HepG2 (cell line): ENCODE data around the gene RUVBL2. TPM values are rescaled to one million over a fixed set of nuclear protein-coding genes. Genes with fewer than 3 reads are reported as not detected.

Source experiments
- AGO2 ChIP-seq: fragments of 200-400 bp; formaldehyde crosslinking; optimal IDR thresholded peaks from 2 replicates; pipeline ENCODE3; 2017; ENCODE audit warnings: mild to moderate bottlenecking, low read depth, low read length, moderate library complexity
- AHDC1 ChIP-seq: sonication (generic); formaldehyde crosslinking; IDR thresholded peaks from 2 replicates; pipeline ENCODE4 v1.5.1; 2020; ENCODE audit warnings: mild to moderate bottlenecking, missing genetic modification reagents, borderline replicate concordance
- MATR3 ChIP-seq: sonication (generic); formaldehyde crosslinking; IDR thresholded peaks from 2 replicates; pipeline ENCODE4 v1.4.0; 2020; ENCODE audit warnings: missing genetic modification reagents
- PHF21A ChIP-seq: sonication (generic); formaldehyde crosslinking; IDR thresholded peaks from 2 replicates; pipeline ENCODE4 v1.5.0; 2020; ENCODE audit warnings: mild to moderate bottlenecking, missing genetic modification reagents
- RBFOX2 ChIP-seq: fragments of 200-400 bp; formaldehyde crosslinking; IDR thresholded peaks from 2 replicates; pipeline ENCODE4 v1.6.1; 2017; ENCODE audit warnings: low read depth, mild to moderate bottlenecking, low read length
- REST ChIP-seq, 2 experiments: IDR thresholded peaks; 2 replicates each; pipeline ENCODE4 v1.6.1; 2011 to 2012; ENCODE audit warnings: low read length in 2 of 2, borderline replicate concordance in 1 of 2, low read depth in 1 of 2, mild to moderate bottlenecking in 1 of 2, moderate library complexity in 1 of 2
- ZNF660 ChIP-seq: sonication (generic); formaldehyde crosslinking; IDR thresholded peaks from 2 replicates; pipeline ENCODE4 v1.5.1; 2020; ENCODE audit warnings: mild to moderate bottlenecking, low read depth, missing genetic modification reagents, borderline replicate concordance
- ZNF713 ChIP-seq: sonication (generic); formaldehyde crosslinking; IDR thresholded peaks from 2 replicates; pipeline ENCODE4 v1.4.0; 2020; ENCODE audit warnings: mild to moderate bottlenecking, missing genetic modification reagents
- polyA plus RNA-seq, 8 experiments: library from polyadenylated mRNA; depleted of rRNA in 3 of 8; stranded (reverse) in 7 of 8; unstranded in 1 of 8; fragments of >200 nt; fragmentation: Illumina TruSeq in 4 of 8; extraction: Trizol in 4 of 8; gene quantifications; 2 replicates each; pipeline versions ENCODE4 v1.2.1 to v1.2.3, GENCODE V29; 2011 to 2016; ENCODE audit warnings: low read depth in 4 of 8, missing spikeins in 1 of 8, mixed read lengths in 1 of 8; ENCODE audit not compliant: insufficient read depth in 1 of 8
- total RNA-seq, 5 experiments: library from RNA; depleted of rRNA; stranded (reverse); fragments of >200 nt; fragmentation: Illumina TruSeq; extraction: Trizol; gene quantifications; 2 replicates each; pipeline ENCODE4 v1.2.3, GENCODE V29; 2016; ENCODE audit warnings: low read depth in 1 of 5
- TF ChIP-seq, protein P1 (sequence below): sonication (generic); formaldehyde crosslinking; IDR thresholded peaks from 2 replicates; pipeline ENCODE4 v1.5.0; 2020; ENCODE audit warnings: mild to moderate bottlenecking, missing genetic modification reagents
- TF ChIP-seq, protein P2 (sequence below): sonication (generic); formaldehyde crosslinking; IDR thresholded peaks from 2 replicates; pipeline ENCODE4 v1.4.0; 2020; ENCODE audit warnings: missing genetic modification reagents
- TF ChIP-seq, protein P3 (sequence below): sonication (generic); formaldehyde crosslinking; IDR thresholded peaks from 2 replicates; pipeline ENCODE4 v1.4.0; 2020; ENCODE audit warnings: missing genetic modification reagents

Gene RUVBL2
- total and polyA plus RNA-seq, 2 of the 13 experiments (the other 11 are each of a cell fraction or from before 2014, with no cell fraction given), result 120 to 122 TPM

GRCh38 chr19:48969276-48970138, 24.2 kb upstream of the RUVBL2 start (continued):
- TF ChIP-seq AHDC1 (no peak), PHF21A (no peak), ZNF713 (CRISPR knock-in tag) (no peak), MATR3 (no peak), REST (IDR thresholded peaks at IDR 0.05; ENCODE audit: borderline replicate concordance in 1 of 2, low read depth in 1 of 2, low read length in 2 of 2) (no peak), ZNF660 (CRISPR knock-in tag) (no peak), RBFOX2 (peak; percentile 54; the same call in 1 of the 2 replicates), AGO2 (peak; percentile 61)
- TF ChIP-seq, protein P1, sequence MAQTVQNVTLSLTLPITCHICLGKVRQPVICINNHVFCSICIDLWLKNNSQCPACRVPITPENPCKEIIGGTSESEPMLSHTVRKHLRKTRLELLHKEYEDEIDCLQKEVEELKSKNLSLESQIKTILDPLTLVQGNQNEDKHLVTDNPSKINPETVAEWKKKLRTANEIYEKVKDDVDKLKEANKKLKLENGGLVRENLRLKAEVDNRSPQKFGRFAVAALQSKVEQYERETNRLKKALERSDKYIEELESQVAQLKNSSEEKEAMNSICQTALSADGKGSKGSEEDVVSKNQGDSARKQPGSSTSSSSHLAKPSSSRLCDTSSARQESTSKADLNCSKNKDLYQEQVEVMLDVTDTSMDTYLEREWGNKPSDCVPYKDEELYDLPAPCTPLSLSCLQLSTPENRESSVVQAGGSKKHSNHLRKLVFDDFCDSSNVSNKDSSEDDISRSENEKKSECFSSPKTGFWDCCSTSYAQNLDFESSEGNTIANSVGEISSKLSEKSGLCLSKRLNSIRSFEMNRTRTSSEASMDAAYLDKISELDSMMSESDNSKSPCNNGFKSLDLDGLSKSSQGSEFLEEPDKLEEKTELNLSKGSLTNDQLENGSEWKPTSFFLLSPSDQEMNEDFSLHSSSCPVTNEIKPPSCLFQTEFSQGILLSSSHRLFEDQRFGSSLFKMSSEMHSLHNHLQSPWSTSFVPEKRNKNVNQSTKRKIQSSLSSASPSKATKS (CRISPR knock-in tag), result no peak
- TF ChIP-seq, protein P2, sequence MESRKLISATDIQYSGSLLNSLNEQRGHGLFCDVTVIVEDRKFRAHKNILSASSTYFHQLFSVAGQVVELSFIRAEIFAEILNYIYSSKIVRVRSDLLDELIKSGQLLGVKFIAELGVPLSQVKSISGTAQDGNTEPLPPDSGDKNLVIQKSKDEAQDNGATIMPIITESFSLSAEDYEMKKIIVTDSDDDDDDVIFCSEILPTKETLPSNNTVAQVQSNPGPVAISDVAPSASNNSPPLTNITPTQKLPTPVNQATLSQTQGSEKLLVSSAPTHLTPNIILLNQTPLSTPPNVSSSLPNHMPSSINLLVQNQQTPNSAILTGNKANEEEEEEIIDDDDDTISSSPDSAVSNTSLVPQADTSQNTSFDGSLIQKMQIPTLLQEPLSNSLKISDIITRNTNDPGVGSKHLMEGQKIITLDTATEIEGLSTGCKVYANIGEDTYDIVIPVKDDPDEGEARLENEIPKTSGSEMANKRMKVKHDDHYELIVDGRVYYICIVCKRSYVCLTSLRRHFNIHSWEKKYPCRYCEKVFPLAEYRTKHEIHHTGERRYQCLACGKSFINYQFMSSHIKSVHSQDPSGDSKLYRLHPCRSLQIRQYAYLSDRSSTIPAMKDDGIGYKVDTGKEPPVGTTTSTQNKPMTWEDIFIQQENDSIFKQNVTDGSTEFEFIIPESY (CRISPR knock-in tag), result peak; percentile 6; the same call in 1 of the 2 replicates
- TF ChIP-seq, protein P3, sequence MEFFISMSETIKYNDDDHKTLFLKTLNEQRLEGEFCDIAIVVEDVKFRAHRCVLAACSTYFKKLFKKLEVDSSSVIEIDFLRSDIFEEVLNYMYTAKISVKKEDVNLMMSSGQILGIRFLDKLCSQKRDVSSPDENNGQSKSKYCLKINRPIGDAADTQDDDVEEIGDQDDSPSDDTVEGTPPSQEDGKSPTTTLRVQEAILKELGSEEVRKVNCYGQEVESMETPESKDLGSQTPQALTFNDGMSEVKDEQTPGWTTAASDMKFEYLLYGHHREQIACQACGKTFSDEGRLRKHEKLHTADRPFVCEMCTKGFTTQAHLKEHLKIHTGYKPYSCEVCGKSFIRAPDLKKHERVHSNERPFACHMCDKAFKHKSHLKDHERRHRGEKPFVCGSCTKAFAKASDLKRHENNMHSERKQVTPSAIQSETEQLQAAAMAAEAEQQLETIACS (CRISPR knock-in tag), result no peak
